Kidney glomerular epithelial cell (primary cell): ENCODE data around the gene ZFR.
"Not testable (repeated sequence)": the region's sequence is repeated elsewhere in the genome, so short reads cannot be mapped to it uniquely, and the experiment has no call there.

Experiments
- DNase-seq: peaks from one replicate; lab custom pipeline; 2025; lab: John Stamatoyannopoulos, UW

ZFR gene

GRCh38 chr5:32406650-32407049 is 37.9 kb downstream of the ZFR start:
- DNase-seq, result no peak

DNA sequence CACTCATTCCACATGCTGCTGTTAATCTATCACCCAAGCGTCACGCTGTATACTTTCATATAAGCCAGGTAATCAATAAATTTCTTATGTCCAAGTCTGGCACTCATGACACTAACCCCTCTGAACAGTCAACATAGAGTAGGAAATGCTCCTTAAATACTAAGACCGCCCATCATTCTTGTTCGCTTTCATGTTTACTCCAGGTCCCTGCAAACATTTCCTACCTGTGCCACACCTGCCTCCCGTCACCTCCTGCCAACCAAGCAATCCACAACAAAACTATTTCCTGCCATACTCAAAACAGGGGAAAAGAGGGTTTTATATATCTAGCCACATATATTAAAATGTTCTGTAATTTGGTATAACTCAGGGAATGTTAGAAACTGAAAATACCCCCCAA is 39.0 kb downstream of the ZFR start:
- DNase-seq, result no peak

GRCh38 chr5:32403760-32404159 is 40.8 kb downstream of the ZFR start:
- no peak for DNase-seq

DNA sequence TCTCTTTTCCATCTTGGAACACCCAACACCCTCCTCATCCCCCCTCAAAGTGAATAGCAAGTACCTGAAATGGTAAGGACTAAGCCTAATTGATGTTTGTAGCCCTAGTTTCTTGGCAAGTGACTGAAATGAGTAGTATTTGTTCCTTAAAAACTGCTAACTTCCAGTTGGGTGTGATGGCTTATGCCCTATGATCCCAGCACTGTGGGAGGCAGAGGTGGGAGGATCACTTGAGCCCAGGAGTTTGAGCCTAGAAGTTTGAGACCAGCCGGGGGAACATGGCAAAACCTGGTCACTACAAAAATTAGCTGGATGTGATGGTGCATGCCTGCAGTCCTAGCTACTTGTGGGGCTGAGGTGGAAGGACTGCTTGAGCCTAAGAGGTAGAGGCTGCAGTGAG is 44.1 kb downstream of the ZFR start:
- DNase-seq, result no peak

DNA sequence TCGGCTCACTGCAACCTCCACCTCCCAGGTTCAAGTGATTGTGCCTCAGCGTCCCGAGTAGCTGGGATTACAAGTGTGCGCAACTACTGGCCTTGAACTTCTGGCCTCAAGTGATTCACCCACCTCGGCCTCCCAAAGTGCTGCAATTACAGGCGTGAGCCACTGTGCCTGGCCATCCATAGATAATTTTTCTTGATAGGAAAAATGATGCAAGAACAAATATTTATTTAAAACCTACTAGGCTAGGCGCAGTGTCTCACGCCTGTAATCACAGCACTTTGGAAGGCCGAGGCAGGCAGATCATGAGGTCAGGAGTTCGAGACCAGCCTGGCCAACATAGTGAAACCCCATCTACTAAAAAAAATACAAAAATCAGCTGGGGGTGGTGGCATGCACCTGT is 45.8 kb downstream of the ZFR start:
- not testable (repeated sequence) for DNase-seq

DNA sequence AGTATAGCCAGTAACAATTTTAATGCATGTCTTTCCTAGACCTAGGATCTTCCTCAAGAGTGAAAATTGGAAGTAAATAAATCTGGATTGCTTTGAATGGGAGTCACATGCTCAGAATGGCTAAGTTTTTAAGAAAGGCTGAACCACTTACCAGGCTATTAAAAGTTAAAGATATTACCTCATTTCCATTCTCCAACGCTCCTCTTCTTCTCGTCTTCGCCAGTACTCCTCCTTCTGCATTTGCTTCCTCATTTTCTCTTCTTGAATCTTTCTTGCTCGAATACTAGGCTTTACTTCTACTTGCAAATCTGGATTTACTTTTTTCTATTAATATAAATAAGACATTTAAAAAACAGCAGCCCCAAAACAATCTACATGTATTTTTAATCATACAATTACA is 49.6 kb downstream of the ZFR start:
- no peak for DNase-seq

DNA sequence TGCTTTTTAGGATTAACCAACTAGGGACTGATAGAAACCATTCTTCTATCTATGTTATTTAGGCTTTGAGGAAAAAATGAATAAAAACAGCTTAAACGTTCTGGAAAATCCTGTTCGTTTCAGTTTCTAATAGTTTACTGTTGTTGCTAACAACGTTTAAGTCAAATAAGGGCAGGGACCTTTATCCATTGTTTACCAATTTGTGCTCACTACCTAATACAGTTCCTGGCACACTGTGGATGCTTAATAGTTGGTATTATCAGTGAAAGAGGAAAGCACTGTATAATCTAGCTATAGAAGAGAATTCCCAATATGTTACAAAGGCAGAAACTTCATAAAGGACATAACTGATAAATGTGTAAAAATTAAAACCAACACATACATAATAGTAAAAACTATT is 52.5 kb downstream of the ZFR start:
- no peak for DNase-seq

- DNase-seq, result peak; percentile 43
Measured at GRCh38 chr5:32390819-32391591, 53.5 kb downstream of the ZFR start.

DNA sequence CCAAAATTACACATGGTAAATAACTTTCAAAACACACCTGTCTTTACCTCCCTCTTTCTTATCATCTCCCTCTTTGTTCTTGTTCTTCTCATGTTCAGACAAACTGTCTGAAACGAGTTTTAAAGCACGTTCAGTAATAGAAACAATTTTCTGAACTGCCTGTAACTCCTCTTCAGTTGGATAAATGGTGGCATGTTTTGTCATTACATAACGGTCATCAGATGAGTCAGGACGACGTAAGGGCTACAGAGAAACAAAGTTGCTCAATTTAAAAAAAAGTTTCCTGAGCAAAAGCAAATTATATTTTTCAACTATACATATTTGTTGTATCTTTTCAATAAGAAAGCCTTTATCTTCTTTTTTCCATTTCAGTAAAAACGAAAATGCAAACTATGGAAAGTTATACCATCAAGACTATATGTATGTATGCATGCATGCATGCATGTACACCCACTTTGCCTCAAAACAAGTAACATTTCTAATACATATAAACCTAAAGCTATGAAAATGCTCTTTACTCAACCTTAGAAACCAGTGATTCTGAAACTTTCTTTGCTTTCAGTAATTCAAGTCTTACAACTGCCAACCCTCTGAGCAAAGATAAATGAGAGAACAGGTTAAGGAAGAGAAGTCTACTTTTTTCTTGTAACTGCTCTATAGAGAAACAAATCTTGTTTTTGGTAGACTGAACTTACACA is 56.0 kb downstream of the ZFR start:
- DNase-seq, result no peak

- no peak for DNase-seq
Measured at GRCh38 chr5:32387841-32388240, 56.7 kb downstream of the ZFR start.

DNA sequence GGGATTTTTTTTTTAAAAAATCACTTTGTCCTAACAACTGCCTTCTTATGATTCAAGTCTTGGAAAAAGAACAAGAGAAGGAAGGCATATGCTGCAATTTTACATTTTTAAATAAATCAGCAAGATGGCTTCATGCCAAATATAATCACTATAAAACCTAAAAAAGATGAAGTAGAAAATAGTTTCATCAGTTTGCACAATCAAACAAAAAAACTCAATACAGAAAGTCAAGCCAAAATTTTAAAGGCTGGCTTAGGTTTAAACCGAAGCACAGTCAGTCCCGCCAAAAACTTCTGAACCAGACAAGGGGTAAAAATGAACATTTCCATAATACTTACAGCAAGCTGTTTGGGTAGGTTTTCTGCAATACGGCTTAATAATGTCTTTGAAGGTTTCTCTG is 57.3 kb downstream of the ZFR start:
- DNase-seq, result no peak

DNA sequence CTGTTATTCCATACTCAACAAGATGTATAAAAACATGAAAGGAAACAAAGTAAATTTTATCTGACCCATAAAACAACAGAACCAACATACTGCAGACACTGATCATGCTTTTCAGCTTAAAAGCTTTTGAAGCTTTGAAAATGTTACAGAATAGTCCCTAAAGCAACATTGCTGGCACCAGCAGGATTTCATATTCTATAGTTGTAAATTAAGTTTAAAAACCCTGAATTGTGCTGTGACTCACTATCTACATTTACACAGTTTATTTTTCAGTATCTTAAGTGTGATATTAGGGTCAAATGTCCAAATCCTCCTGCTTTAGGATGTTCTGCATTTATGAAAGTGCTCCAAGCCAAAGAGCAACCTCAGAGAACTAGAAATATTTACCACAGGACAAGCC is 59.9 kb downstream of the ZFR start:
- no peak for DNase-seq

GRCh38 chr5:32383586-32383985 is 61.0 kb downstream of the ZFR start:
- DNase-seq, result no peak

DNA sequence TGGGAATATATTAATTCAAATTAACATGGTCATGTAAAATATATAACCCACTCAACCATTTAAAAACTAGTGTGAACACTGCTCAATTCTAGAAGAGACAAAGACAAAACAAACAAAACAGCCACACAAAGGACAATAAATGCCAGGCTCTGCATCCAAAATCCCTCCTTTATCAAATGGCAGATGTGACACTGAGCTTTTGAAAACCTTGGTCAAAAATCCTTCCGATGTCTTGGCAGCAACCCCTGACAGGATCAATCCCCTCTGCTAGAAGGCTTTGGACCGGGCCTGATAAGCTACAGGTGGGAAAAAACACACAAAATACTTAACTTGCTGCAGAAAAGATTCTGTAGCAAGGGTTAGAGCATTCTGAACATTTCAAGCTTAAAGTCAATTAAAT is 61.5 kb downstream of the ZFR start:
- no peak for DNase-seq

DNA sequence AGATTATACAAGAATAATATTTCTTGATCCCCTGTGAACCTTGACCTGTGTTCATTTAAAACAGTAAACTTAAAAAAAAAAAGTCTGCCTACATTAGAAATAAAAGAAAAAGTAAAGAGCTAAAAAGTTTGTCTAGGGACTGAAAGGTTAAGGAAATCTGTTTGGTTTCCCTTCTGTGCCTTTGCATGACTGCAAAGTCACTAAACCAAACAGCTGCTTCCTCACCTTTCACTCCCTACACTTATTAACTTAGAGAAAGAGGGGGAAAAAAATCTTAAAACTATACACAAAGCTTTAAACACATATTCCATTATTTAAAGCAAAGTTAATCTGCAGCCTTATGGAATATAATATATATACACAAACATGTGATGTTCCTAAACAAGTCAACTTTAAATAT is 65.1 kb downstream of the ZFR start:
- no peak for DNase-seq

- DNase-seq, result no peak
Measured at GRCh38 chr5:32378966-32379365, 65.6 kb downstream of the ZFR start.

- DNase-seq, result no peak
Measured at GRCh38 chr5:32369542-32370155, 74.9 kb downstream of the ZFR start.

DNA sequence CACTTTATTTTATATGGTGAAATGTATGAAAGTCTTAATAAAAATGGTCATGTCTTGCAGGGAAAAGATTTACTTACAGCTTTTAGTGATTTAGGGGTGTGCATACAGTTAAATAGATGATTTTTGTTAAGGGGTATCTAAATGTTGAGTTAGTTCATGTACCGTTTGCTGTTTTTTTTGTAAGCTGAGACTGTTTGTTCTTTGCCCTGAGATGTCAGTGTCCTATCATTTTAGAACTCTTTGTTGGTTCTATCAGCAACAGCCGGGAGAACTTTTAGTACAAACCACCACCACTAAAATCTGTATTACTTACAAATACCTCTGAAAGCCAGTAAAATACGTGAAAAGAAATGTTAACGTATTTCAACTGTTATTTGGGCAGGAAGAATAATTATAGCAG is 75.5 kb downstream of the ZFR start:
- no peak for DNase-seq

DNA sequence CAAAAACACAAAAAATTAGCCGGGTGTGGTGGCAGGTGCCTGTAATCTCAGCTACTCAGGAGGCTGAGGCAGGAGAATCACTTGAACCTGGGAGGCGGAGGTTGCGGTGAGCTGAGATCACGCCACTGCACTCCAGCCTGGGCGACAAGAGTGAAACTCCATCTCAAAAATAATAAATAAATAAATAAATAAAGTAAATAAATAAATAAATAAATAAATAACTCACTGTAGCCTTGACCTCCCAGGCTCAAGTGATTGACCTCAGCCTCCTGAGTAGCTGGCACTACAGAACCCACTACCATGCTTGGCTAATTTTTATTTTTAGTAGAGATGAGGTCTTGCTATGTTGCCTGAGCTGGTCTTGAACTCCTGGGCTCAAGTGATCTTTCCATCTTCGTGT is 77.3 kb downstream of the ZFR start:
- DNase-seq, result not testable (repeated sequence)

- no peak for DNase-seq
Measured at GRCh38 chr5:32365623-32366022, 78.9 kb downstream of the ZFR start.

- DNase-seq, result no peak
Measured at GRCh38 chr5:32363030-32363429, 81.5 kb downstream of the ZFR start.

DNA sequence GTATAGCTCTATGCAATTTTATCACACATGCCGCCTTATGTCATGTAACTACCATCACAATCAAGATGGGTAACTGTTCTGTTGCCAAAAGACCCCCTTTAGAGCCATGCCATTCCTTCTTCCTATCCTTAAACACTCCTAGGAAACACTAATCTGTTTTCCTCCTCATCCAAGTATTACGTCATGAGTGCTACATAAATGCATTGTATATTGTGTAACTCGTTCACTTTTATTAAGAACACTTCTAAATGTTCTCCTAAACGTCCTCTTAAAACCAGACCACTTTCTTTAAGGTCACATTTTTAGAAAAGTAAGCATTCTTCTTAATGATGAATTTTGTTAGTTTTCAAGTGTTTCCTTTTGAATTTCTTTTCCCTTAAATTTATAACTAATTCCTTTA is 82.0 kb downstream of the ZFR start:
- no peak for DNase-seq

GRCh38 chr5:32360906-32361305 is 83.6 kb downstream of the ZFR start:
- DNase-seq, result no peak
